ENCODE data around the gene ATP2A3.
"Not testable (repeated sequence)": the region's sequence is repeated elsewhere in the genome, so short reads cannot be mapped to it uniquely, and the experiment has no call there.

Gene ATP2A3

DNA sequence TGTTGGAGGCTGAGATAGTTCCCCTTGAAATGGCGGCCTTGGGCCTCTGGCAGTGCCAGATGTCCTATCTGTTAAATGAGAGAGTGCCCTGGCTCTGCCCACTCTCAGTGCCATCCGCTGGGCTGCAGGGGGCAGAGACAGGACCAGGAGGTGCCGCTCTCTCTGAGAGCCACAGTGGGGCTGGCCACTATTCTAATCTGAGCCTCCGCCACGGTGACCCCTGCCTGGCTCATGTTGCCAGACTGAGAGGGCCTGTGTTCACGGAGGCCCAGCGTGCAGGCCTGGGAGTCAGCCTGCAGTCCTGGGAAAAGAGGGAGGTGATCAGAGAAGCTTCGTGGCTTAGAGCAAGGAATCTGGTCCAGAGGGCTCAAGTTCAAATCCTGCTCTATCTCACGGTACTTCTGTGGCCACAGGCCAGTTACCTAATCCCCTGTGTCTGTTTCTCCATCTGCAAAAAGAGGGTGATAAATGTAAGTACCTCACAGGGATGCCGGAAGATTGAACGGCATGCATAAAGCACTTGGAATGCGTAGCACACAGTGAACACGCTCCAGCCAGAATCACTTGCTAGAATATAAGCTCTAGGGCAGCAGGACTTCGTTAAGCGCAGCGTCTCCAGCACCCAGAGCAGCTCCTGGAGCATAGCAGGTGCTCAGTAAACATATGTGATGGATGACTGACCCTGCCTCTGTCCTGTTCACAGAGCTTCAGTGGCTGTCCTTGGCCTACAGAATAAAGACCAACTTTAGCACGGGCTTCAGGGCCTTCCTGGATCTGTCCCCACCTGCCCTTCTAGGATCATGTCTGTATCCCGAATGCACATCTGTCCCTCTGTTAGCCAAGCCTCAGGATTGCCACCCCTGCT is 6.3 kb downstream of the ATP2A3 start:
- in situ Hi-C loops (cut with HindIII; ENCODE audit: low sequenced_read_pairs) = no loop called here

- in situ Hi-C loops (cut with HindIII; ENCODE audit: low sequenced_read_pairs) = no loop called here
Observed at GRCh38 chr17:3956983-3957382, 7.3 kb downstream of the ATP2A3 start.

DNA sequence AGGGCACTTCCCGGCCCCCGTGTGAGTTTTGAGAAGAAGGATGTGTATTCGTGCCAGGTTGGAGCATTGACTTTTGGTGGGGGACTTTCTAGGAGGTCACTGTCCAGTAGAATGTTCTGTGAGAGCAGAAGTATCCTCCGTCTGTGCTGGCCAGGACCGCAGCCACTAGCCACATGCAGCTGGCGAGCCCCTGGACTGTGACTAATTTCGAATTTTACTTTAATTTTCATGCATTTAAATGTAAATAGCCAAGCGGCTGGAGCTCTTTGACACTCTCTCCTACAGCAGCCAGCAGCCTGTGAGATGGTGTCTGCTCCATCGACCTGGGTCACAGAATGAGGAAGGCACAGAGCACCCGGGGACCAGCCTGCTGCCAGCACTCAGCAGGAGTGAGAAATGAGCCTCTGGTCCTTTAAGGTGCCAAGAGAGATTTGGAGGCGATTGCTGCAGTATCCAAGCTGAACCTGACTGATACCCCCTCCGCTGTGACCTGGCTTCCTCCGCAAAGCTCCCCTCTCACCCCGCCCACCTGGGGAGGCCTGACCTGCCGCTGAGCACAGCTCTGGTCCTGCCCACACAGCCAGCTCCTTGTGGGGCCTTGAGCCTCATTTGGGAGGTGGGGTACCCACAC is 7.8 kb downstream of the ATP2A3 start:
- in situ Hi-C loops (cut with HindIII; ENCODE audit: low sequenced_read_pairs) = no loop called here

DNA sequence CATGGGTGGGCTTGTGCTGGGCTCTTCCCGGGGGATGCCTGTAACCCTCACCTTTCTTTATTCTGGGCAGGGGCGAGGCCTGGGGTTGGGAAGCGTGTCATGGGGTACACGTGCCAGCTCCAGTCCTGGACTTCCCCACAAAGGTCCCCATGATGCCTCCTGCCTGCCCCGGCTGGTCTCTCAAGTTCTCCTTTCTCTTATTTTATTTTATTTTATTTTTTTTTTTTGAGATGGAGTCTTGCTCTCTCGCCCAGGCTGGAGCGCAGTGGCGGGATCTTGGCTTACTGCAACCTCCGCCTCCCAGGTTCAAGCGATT is 8.6 kb downstream of the ATP2A3 start:
- in situ Hi-C loops (cut with HindIII; ENCODE audit: low sequenced_read_pairs) = no loop called here

DNA sequence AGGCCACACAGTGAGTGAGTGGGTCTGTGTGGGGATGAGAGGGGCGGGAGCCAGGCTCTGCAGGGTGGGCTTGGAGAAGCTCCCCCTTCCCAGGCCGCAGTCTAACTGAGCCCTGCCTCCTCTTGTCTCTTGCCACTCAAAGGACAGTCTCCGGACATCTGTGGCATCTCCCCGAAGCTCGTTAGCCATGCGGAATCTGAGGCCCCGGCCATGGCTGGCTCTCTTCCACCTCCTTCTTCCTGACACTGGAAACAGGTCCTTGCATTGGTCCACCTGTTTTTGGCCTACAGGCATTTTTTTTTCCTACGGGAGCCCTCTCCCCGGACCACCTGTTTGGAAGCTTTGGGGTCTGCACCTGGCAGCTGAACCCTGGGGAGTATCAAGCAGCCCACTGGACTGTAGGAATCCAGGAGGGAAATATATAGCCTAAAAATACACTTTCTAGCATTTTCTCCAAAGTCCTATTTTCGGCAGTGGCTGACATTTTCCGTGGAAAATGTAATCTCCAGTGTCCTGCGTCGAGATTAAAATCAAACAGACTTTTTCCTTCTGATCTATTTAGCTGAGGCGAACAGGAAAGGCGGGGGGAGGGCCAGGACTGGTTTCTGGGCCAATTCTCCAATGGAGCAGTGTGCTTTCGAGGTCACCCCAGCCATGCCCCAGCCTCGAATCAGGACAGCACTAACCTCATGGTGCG is 9.1 kb downstream of the ATP2A3 start:
- in situ Hi-C loops (cut with HindIII; ENCODE audit: low sequenced_read_pairs) = no loop called here

DNA sequence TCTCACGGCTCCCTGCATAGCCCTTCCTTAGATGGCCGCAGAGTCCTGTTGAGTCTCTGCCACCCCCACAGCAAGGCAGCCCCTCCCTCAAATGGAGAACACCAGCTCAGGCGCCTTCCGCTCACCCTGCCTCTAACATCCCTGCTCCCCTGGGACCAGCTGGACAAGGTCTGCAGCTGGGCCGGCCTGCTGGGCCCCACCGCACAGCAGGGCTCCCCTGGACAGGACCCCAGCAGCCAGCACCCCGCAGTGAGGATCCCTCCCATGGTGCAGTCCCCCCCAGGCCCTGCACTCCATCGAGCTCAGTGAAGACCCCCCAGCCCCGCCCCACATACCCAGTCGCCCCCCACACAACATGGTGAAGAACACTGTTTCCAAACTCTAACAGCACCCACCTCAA is 10.2 kb downstream of the ATP2A3 start:
- in situ Hi-C loops (cut with HindIII; ENCODE audit: low sequenced_read_pairs) = no loop called here

DNA sequence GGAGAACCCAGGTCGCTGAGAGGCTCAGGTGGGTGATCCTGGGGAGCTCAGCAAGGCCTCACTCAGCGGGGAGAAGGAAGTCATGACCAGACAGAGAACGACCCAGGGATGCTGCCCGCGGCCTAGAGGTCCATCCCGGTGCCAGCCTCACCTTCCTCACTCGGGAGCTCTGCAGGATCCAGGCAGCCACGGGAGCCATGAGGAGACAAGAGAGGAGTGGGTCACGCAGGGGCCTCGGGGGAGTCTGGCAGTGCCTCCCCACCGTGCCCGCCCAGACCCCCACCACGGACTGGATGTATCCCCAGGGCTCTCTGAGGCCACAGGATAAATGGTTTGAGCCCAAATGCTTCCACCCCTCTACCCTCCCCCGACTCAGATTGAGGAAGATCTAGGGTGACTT is 10.7 kb downstream of the ATP2A3 start:
- in situ Hi-C loops (cut with HindIII; ENCODE audit: low sequenced_read_pairs) = no loop called here

DNA sequence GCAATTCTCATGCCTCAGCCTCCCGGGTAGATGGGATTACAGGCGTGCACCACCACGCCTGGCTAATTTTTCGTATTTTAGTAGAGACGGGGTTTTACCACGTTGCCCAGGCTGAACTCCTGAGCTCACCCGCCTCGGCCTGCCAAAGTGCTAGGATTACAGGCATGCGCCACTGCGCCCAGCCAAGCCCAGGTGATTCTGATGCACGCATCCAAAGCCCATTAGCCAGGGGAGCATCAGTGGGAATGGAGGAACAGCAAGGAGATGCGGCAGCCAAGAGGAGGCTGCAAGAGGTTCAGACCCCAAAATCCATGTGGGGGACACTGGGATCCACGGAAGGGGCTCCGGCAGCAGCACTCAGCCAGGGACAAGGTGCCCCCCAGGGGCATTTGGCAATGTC is 12.1 kb downstream of the ATP2A3 start:
- in situ Hi-C loops (cut with HindIII; ENCODE audit: low sequenced_read_pairs) = no loop called here

GRCh38 chr17:3951420-3951819 is 12.8 kb downstream of the ATP2A3 start:
- in situ Hi-C loops (cut with HindIII; ENCODE audit: low sequenced_read_pairs) = no loop called here

DNA sequence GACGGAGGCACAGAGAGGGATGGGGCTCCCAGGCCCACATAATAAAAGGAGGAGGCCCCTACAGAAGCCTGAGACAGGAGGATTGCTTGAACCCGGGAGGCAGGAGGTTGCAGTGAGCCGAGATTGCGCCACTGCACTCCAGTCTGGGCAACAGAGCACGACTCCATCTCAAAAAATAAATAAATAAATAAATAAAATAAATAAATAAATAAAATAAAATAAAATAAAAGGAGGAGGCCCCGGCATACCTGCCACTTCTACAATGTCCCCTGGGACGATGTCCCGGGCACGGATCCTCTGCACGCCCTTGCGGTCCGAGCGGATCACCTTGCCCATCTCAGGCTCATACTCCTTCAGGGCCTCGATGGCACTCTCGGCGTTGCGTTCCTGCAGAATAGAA is 13.2 kb downstream of the ATP2A3 start:
- in situ Hi-C loops (cut with HindIII; ENCODE audit: low sequenced_read_pairs) = no loop called here

DNA sequence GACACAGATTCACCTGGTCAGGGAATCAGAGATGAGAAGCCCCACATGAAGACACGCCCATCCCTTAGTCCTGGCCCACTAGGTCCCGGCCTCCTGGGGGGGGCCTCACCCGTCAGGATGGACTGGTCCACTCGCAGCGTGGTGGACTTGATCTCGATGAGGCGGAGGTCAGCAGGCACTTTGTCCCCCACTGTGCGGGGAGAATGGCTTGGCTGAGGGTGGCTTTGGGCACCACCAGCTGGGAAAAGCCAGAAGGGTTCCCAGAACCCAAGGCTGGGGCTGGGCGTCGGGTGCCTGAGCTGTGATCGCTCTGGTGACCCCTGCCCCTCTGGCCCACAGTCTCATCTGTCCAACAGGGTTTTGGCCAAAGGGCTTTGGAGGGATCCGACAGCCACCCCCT is 13.7 kb downstream of the ATP2A3 start:
- in situ Hi-C loops (cut with HindIII; ENCODE audit: low sequenced_read_pairs) = no loop called here

- in situ Hi-C loops (cut with HindIII; ENCODE audit: low sequenced_read_pairs) = no loop called here
Observed at GRCh38 chr17:3949418-3949817, 14.8 kb downstream of the ATP2A3 start.

DNA sequence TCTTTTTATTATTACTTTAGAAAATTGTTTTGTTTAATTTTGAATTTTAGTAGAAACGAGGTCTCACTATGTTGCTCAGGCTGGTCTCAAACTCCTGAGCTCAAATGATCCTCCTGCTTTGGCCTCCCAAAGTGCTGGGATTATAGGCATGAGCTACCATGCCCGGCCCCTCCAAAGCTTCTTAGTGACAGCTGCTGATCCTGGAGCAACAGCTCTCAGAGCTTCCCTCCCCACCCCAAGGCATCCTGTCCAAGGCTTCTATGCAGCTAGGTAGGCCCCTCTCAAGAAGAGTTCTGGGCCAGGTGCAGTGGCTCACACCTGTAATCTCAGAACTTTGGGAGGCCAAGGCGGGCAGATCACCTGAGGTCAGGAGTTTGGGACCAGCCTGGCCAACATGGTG is 15.7 kb downstream of the ATP2A3 start:
- in situ Hi-C loops (cut with HindIII; ENCODE audit: low sequenced_read_pairs) = not testable (repeated sequence)

DNA sequence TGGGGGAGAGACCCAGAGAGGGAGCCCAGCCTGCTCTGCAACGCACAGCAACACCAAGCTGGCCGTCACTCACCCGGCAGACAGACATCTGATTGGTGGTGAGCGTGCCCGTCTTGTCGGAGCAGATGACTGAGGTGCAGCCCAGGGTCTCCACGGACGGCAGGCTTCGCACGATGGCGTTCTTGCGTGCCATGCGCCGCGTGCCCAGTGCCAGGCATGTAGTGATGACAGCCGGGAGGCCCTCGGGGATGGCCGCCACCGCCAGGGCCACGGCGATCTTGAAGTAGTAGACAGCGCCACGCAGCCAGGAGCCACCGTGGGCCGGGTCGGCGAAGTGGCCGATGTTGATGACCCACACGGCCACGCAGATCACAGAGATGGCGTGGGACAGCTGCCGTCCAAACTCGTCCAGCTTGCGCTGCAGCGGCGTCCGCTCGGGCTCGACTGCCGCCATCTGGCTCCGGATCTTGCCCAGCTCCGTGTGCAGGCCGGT is 16.9 kb downstream of the ATP2A3 start:
- in situ Hi-C loops (cut with HindIII; ENCODE audit: low sequenced_read_pairs) = no loop called here

DNA sequence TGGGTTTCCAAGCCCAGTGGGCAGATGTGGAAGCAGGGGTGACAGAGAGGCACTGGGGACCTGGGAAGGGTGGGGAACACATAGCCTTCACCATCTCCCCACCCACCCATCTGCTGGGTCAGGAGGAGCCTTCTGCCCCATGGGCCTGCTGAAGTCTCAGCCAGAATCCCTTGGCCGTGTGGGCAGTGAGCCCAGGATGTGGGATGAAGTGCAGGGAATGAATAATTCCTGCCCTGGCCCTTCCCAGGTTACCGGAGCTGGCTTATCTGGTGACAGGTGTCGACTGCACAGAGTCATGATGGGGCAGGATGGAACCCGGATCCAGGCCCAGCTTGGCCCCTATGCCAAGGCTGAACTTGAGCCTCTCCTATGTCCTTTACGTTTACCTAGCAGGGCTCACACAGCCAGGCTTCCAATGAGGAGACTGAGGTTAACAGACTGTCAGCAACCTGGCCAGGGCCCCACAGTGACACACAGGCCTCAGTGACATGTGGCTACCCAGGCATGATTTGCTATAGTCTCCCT is 17.5 kb downstream of the ATP2A3 start:
- in situ Hi-C loops (cut with HindIII; ENCODE audit: low sequenced_read_pairs) = no loop called here

GRCh38 chr17:3944485-3945388 is 19.5 kb downstream of the ATP2A3 start:
- in situ Hi-C loops (cut with HindIII; ENCODE audit: low sequenced_read_pairs) = no loop called here

GRCh38 chr17:3943240-3943891 is 20.9 kb downstream of the ATP2A3 start:
- in situ Hi-C loops (cut with HindIII; ENCODE audit: low sequenced_read_pairs) = no loop called here

GRCh38 chr17:3940965-3941698 is 23.1 kb downstream of the ATP2A3 start:
- in situ Hi-C loops (cut with HindIII; ENCODE audit: low sequenced_read_pairs) = no loop called here

DNA sequence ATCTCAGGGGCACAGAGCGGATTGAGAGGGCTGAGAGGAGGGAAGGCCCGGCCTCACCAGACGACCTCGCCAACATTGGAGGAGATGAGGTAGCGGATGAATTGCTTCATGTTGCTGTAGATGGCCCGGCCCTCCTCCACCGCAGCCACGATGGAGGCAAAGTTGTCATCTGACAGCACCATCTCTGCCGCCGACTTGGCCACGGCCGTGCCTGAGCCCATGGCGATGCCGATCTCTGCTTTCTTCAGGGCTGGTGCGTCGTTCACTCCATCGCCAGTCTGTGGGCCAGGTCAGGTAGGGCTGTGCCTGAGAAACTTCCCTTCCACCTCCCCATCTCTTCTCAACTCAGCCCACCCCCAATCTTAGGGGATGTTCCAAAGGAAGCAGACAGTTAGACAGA is 26.9 kb downstream of the ATP2A3 start:
- in situ Hi-C loops (cut with HindIII; ENCODE audit: low sequenced_read_pairs) = no loop called here
